D721Med (cell line): ENCODE results near the gene OR1S1.

Experiments used
- DNase-seq: peaks from one replicate; pipeline ENCODE4 v3.0.0; 2011; ENCODE audit warnings: low spot score; ENCODE audit not compliant: insufficient read length
- FAIRE-seq: peaks from 2 replicates; lab custom pipeline; 2011; peaks lifted over from hg19 to GRCh38; lab: Jason Lieb, UNC
- CTCF ChIP-seq: IDR thresholded peaks from 2 replicates; pipeline ENCODE4 v1.5.1; 2012; ENCODE audit warnings: mild to moderate bottlenecking, control low read depth; ENCODE audit not compliant: insufficient read depth; ENCODE audit errors: missing control alignments

OR1S1 gene

GRCh38 chr11:58186938-58187337, 25.6 kb upstream of the OR1S1 start:
- DNase-seq (no peak), FAIRE-seq (no peak)
- TF ChIP-seq CTCF = no peak

DNA sequence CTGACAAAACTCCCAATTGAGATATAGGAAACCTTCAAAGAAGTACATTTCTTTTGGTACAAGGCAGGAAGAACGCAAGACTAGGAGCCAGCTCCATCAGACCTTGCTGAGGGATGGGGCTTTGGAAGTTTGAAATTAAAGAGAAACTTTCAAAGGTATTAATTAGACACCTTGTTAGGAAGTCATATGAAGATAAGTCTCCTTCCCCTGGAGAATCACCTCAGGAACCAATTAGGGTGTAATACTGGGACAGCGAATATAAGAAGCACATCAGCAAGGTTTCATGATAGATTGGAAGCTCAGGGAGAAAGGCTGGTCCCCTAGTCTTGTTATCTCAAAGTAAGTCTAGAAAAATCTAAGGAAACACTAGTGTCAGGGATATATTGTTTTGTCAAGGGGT, 23.8 kb upstream of the OR1S1 start, which contains the start of gene OR9Q2:
Gene OR9Q2, plus strand, starts transcription at position 301 of the 400 bp plus-strand sequence. CDS start 1,421 bp downstream, outside the sequence.
- TF ChIP-seq CTCF = no peak
- no peak for DNase-seq

GRCh38 chr11:58192229-58192628, 20.3 kb upstream of the OR1S1 start:
- TF ChIP-seq CTCF = no peak
- DNase-seq (no peak), FAIRE-seq (no peak)

More for the DNA sequence above, 23.8 kb upstream of the OR1S1 start, which contains the start of gene OR9Q2:
- FAIRE-seq = no peak

DNA sequence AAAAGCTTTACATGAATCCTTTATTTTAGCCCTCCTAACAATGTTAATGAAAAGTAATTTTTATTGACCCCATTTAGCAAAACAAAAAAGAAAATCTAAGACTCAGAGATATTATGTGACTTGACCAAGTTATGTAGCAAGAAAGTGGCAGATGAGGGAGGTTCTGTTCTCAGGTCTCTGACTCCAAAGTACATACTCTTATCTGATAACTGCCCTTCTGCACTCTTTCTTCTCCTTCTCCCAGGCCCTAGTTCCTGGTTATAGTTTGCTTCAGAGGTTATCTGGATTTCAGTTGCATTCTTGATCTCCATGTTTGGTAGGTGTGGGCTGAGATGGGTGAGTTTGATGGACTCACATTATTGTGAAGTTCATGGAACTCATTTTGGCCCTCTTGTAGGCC, 19.1 kb upstream of the OR1S1 start:
- DNase-seq = no peak
- no peak for TF ChIP-seq CTCF
- no peak for FAIRE-seq

- FAIRE-seq = no peak
- no peak for DNase-seq
- TF ChIP-seq CTCF = no peak
Observed at GRCh38 chr11:58195939-58196338, 16.6 kb upstream of the OR1S1 start.

DNA sequence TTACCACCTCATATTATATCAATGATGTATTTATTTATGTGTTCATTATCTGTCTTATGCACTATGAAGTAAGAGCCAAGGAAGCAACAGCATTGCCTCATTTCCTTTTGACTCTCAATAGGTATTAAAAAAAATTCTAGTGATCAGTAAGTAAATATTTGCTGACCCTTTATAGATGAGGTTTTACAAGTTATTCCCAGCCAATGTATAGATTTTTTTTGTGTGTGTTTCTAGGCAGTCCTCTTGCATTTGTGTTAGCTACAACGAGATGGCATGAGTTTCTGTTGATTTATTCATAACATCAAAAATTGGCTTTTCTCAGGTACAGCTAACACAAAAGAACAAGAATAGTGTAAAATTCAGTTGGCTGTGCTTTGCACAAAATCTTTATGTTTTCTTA, 13.2 kb upstream of the OR1S1 start:
- DNase-seq = no peak
- no peak for FAIRE-seq

GRCh38 chr11:58204042-58204441, 8.5 kb upstream of the OR1S1 start, which contains the start of gene OR1S2:
TSS of gene OR1S2 (minus strand) at chr11:58204142. CDS start at chr11:58204142, 0 bp downstream.
- no peak for DNase-seq
- no peak for FAIRE-seq
- TF ChIP-seq CTCF = no peak

More for the DNA sequence above, 13.2 kb upstream of the OR1S1 start:
- TF ChIP-seq CTCF = no peak
